ENCODE data around the gene NUP98.
"Not testable (repeated sequence)": the region's sequence is repeated elsewhere in the genome, so short reads cannot be mapped to it uniquely, and the experiment has no call there.

Gene NUP98

GRCh38 chr11:3643102-3643546 lies 154.2 kb downstream of the NUP98 start:
- Histone ChIP-seq H2AFZ (ENCODE audit: low read depth, low read length) (peak overlapping the region; percentile 57), H3K4me3 (ENCODE audit: low read length) (peak overlapping the region; percentile 50)
- not testable (repeated sequence) for H3K36me3 ChIP-seq (ENCODE audit: insufficient read depth, low read length); H3K27me3 ChIP-seq (ENCODE audit: insufficient read depth, low read length); H3K4me1 ChIP-seq (ENCODE audit: insufficient read depth, low read length); H3K9me3 ChIP-seq (ENCODE audit: low read length)

- no peaks in the 10 kb centered on the region for H3K9me3 ChIP-seq (ENCODE audit: low read length)
Measured at GRCh38 chr11:3642071-3642951, 155.0 kb downstream of the NUP98 start.

DNA sequence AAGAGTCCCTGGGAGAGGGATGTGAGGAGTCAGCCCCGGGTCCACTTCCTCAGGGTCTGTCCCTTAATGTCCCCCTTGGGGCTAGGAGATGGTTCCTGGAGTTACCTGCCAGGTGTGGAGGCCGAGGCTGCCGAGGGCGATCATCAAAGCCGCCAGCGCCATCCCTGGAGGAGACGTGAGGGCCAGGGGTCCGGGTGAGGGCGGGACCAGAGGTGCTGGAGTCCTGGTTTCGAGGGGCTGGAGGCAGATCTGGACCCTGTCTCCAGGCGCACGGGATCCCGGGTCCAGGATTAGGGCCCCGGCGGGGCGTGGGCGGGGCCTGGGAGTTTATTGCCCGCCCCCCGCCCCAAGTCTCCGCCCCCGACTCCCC lies 155.7 kb downstream of the NUP98 start, which contains the start of gene ART5:
TSS of gene ART5 (minus strand) at position 292 of the 370 bp plus-strand sequence. CDS start at position 162, 130 bp downstream.
- Histone ChIP-seq H3K27me3 (ENCODE audit: insufficient read depth, low read length) (no peaks in the 10 kb centered on the region), H3K4me1 (ENCODE audit: insufficient read depth, low read length) (peaks cover 8% of the 10 kb centered on the region), H2AFZ (ENCODE audit: low read depth, low read length) (peak within 1 kb of the TSS; percentile 57), H3K4me3 (ENCODE audit: low read length) (peak within 1 kb of the TSS; percentile 50), H3K36me3 (ENCODE audit: insufficient read depth, low read length) (no peaks in the 10 kb centered on the region), H3K9me3 (ENCODE audit: low read length) (no peaks in the 10 kb centered on the region)

More at GRCh38 chr11:3642071-3642951, 155.0 kb downstream of the NUP98 start:
- peak overlapping the region; percentile 57 for H2AFZ ChIP-seq (ENCODE audit: low read depth, low read length)
- peak overlapping the region; percentile 50 for H3K4me3 ChIP-seq (ENCODE audit: low read length)
- no peaks in the 10 kb centered on the region for H3K36me3 ChIP-seq (ENCODE audit: insufficient read depth, low read length)
- no peaks in the 10 kb centered on the region for H3K27me3 ChIP-seq (ENCODE audit: insufficient read depth, low read length)
- H3K4me1 ChIP-seq (ENCODE audit: insufficient read depth, low read length), result peaks cover 8% of the 10 kb centered on the region

- Histone ChIP-seq H3K36me3 (ENCODE audit: insufficient read depth, low read length) (no peaks in the 10 kb centered on the region), H3K9me3 (ENCODE audit: low read length) (no peaks in the 10 kb centered on the region), H3K4me1 (ENCODE audit: insufficient read depth, low read length) (peaks cover 8% of the 10 kb centered on the region), H3K4me3 (ENCODE audit: low read length) (peak overlapping the region; percentile 50), H3K27me3 (ENCODE audit: insufficient read depth, low read length) (no peaks in the 10 kb centered on the region), H2AFZ (ENCODE audit: low read depth, low read length) (peak overlapping the region; percentile 57)
Measured at GRCh38 chr11:3641191-3641590, 156.2 kb downstream of the NUP98 start.

GRCh38 chr11:3639841-3640240 lies 157.5 kb downstream of the NUP98 start:
- Histone ChIP-seq H3K9me3 (ENCODE audit: low read length) (no peaks in the 10 kb centered on the region), H3K4me1 (ENCODE audit: insufficient read depth, low read length) (peaks cover 8% of the 10 kb centered on the region), H3K4me3 (ENCODE audit: low read length) (no peak overlapping the region), H3K27me3 (ENCODE audit: insufficient read depth, low read length) (no peaks in the 10 kb centered on the region), H3K36me3 (ENCODE audit: insufficient read depth, low read length) (no peaks in the 10 kb centered on the region), H2AFZ (ENCODE audit: low read depth, low read length) (no peak overlapping the region)

- H3K36me3 ChIP-seq (ENCODE audit: insufficient read depth, low read length), result no peaks in the 10 kb centered on the region
- H3K4me3 ChIP-seq (ENCODE audit: low read length), result no peak overlapping the region
Measured at GRCh38 chr11:3638513-3638912, 158.8 kb downstream of the NUP98 start.

GRCh38 chr11:3637201-3637600 lies 160.2 kb downstream of the NUP98 start:
- no peaks in the 10 kb centered on the region for H3K9me3 ChIP-seq (ENCODE audit: low read length)
- no peaks in the 10 kb centered on the region for H3K27me3 ChIP-seq (ENCODE audit: insufficient read depth, low read length)
- H3K4me1 ChIP-seq (ENCODE audit: insufficient read depth, low read length), result no peaks in the 10 kb centered on the region
- no peaks in the 10 kb centered on the region for H3K36me3 ChIP-seq (ENCODE audit: insufficient read depth, low read length)
- H3K4me3 ChIP-seq (ENCODE audit: low read length), result no peak overlapping the region
- H2AFZ ChIP-seq (ENCODE audit: low read depth, low read length), result no peak overlapping the region

More at GRCh38 chr11:3638513-3638912, 158.8 kb downstream of the NUP98 start:
- peaks cover 8% of the 10 kb centered on the region for H3K4me1 ChIP-seq (ENCODE audit: insufficient read depth, low read length)
- H2AFZ ChIP-seq (ENCODE audit: low read depth, low read length), result no peak overlapping the region
- H3K9me3 ChIP-seq (ENCODE audit: low read length), result no peaks in the 10 kb centered on the region
- no peaks in the 10 kb centered on the region for H3K27me3 ChIP-seq (ENCODE audit: insufficient read depth, low read length)

DNA sequence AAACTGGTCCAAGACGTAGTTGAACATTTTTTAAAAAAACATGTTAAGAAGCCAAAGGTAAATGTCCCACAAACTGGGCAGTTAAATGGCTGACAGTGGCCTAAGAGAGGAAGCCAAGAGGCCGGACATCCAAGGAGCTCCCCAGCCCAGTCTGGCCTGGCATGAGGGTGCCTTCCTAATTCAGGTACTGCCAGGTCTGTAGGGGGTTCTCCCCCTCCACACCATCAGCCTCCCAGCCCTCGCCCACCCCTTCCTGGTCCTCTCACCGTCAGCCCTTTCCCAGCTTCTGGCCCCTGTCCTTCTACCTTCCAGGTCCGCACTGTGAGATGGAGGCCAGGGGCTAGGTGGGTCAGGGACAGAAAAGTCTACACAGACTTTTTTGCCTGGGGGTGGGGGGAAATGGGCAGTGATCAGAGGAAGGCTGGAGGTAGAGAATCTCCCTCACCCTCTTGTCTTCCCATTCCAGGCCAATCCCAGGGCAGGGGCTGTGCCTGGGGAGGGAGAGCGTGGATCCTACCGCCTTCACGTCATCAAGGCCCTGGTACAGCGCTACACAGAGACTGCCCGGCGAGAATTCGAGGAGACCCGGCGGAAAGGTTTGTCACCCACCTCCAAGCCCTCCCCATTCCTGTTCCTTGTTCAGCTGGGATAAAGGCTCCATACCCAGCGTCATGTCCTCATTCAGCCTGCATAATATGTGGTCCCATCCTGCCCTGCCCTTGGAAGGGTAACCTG lies 161.5 kb downstream of the NUP98 start:
- H2AFZ ChIP-seq (ENCODE audit: low read depth, low read length), result no peak overlapping the region
- H3K9me3 ChIP-seq (ENCODE audit: low read length), result no peaks in the 10 kb centered on the region
- H3K27me3 ChIP-seq (ENCODE audit: insufficient read depth, low read length), result no peaks in the 10 kb centered on the region
- H3K36me3 ChIP-seq (ENCODE audit: insufficient read depth, low read length), result no peaks in the 10 kb centered on the region
- H3K4me1 ChIP-seq (ENCODE audit: insufficient read depth, low read length), result no peaks in the 10 kb centered on the region
- no peak overlapping the region for H3K4me3 ChIP-seq (ENCODE audit: low read length)

DNA sequence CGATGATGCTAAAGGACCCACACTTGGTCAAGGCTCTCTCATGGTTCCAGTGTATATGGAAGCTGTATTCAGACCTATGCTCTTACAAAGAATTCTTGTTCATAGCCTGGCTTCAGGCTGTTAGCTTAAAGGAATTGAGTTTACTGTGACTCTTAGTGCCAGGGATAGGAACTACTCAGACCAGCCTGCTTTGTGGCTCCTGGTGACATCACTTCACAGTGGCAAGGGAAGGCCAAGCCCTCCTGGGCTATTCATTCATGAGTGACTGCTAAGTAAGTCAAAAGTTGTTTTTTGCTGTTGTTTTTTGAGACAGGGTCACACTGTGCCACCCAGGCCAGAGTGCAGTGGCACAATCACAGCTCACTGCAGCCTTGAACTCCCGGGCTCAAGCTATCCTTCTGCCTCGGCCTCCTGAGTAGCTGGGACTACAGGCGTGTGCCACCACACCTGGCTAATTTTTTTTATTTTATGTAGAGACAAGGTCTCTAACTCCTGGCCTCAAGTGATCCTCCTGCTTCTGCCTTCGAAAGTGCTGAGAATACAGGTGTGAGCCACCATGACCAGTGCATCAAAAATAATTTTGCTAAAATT lies 165.2 kb downstream of the NUP98 start:
- Histone ChIP-seq H3K4me3 (ENCODE audit: low read length) (no peak overlapping the region), H3K27me3 (ENCODE audit: insufficient read depth, low read length) (no peaks in the 10 kb centered on the region), H3K36me3 (ENCODE audit: insufficient read depth, low read length) (no peaks in the 10 kb centered on the region), H3K4me1 (ENCODE audit: insufficient read depth, low read length) (no peaks in the 10 kb centered on the region), H2AFZ (ENCODE audit: low read depth, low read length) (no peak overlapping the region), H3K9me3 (ENCODE audit: low read length) (no peaks in the 10 kb centered on the region)

DNA sequence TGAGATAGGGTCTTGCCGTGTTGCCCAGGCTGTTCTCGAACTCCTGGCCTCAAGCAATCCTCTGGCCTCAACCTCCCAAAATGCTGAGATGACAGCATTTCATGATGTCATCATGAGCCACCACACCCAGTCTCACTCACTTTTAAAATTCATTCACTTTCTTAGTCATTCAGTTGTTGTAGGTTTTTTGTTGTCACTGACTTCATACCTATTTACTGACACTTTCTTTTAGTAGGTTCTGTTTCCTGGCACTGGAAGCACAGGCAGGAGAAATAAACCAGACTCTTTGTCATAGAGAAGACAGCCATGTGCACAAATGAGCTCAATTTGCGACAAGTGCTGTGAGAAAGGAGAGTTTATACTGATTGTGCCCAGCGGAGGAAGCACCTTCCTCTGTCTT lies 166.0 kb downstream of the NUP98 start:
- Histone ChIP-seq H3K4me1 (ENCODE audit: insufficient read depth, low read length) (no peaks in the 10 kb centered on the region), H3K9me3 (ENCODE audit: low read length) (no peaks in the 10 kb centered on the region), H3K36me3 (ENCODE audit: insufficient read depth, low read length) (no peaks in the 10 kb centered on the region), H3K4me3 (ENCODE audit: low read length) (no peak overlapping the region), H3K27me3 (ENCODE audit: insufficient read depth, low read length) (no peaks in the 10 kb centered on the region), H2AFZ (ENCODE audit: low read depth, low read length) (no peak overlapping the region)

GRCh38 chr11:3627291-3627690 lies 170.1 kb downstream of the NUP98 start:
- H3K4me1 ChIP-seq (ENCODE audit: insufficient read depth, low read length), result peaks cover 2% of the 10 kb centered on the region
- no peak overlapping the region for H2AFZ ChIP-seq (ENCODE audit: low read depth, low read length)
- H3K9me3 ChIP-seq (ENCODE audit: low read length), result no peaks in the 10 kb centered on the region
- no peaks in the 10 kb centered on the region for H3K27me3 ChIP-seq (ENCODE audit: insufficient read depth, low read length)
- H3K36me3 ChIP-seq (ENCODE audit: insufficient read depth, low read length), result no peaks in the 10 kb centered on the region
- H3K4me3 ChIP-seq (ENCODE audit: low read length), result no peak overlapping the region

GRCh38 chr11:3626250-3626960 lies 170.9 kb downstream of the NUP98 start:
- H3K4me3 ChIP-seq (ENCODE audit: low read length), result no peak overlapping the region
- H3K36me3 ChIP-seq (ENCODE audit: insufficient read depth, low read length), result no peaks in the 10 kb centered on the region
- no peak overlapping the region for H2AFZ ChIP-seq (ENCODE audit: low read depth, low read length)
- H3K9me3 ChIP-seq (ENCODE audit: low read length), result no peaks in the 10 kb centered on the region
- H3K27me3 ChIP-seq (ENCODE audit: insufficient read depth, low read length), result no peaks in the 10 kb centered on the region
- H3K4me1 ChIP-seq (ENCODE audit: insufficient read depth, low read length), result peaks cover 2% of the 10 kb centered on the region

Data from neuron (in vitro differentiated cells).